K562 (cell line): ENCODE results near the gene LVRN. TPM values are rescaled to one million over a fixed set of nuclear protein-coding genes. Genes with fewer than 3 reads are reported as not detected.

Experiments
- ATAC-seq: fragments of 200-7000 bp; cut with Tn5 transposase; 3 replicates; pipeline ENCODE4 v1.9.1; 2020; ENCODE audit warnings: moderate library complexity
- BruUV-seq: library from RNA; stranded (reverse); fragments of 400-500 nt; replicated peaks from 2 replicates; lab custom pipeline; 2021; lab: Mats Ljungman, UMichigan
- CTCF ChIA-PET: fragments of 300-600 bp; formaldehyde crosslinking; extraction: SDS; loops from one replicate; lab custom pipeline; 2021; ENCODE audit warnings: low intra/inter-chr PET ratio; lab: Yijun Ruan, JAX
- POLR2A ChIA-PET: fragments of 300-600, 350-650 bp; sonication (Branson Sonifier 250); formaldehyde crosslinking; extraction: SDS; loops from one replicate; lab custom pipeline; 2021; ENCODE audit warnings: antibody characterized with exemption, inconsistent platforms; lab: Yijun Ruan, JAX
- DNase-seq, 4 experiments: peaks; one replicate each; pipeline versions ENCODE4 v3.0.0 to v3.0.0-alpha.2; 2011 to 2018; ENCODE audit warnings: low spot score in 3 of 4, mixed read lengths in 3 of 4; ENCODE audit errors: extremely low read depth in 1 of 4
- FAIRE-seq: peaks from 2 replicates; lab custom pipeline; 2011; peaks lifted over from hg19 to GRCh38; lab: Jason Lieb, UNC
- H2AFZ ChIP-seq: 2 replicates; pipeline ENCODE4 v1.6.0; 2011; ENCODE audit warnings: low read depth, low read length, control low read depth, inconsistent platforms
- H3K27ac ChIP-seq: fragments of 200-600 bp; 3 replicates; pipeline ENCODE4 v1.8.0; 2011; ENCODE audit warnings: low read depth, mild to moderate bottlenecking, control low read depth, inconsistent platforms, low read length, moderate library complexity, mixed read lengths; ENCODE audit errors: extremely low read depth
- H3K27me3 ChIP-seq, 2 experiments: fragments of 300-600 bp in 1 of 2; 2 replicates in 1 of 2; 3 replicates in 1 of 2; pipeline versions ENCODE4 v1.6.0 to v1.8.0; 2011; ENCODE audit warnings: inconsistent platforms in 2 of 2, low read length in 2 of 2, mild to moderate bottlenecking in 1 of 2, mixed read lengths in 1 of 2, moderate library complexity in 1 of 2; ENCODE audit not compliant: control insufficient read depth in 2 of 2, insufficient read depth in 2 of 2
- H3K36me3 ChIP-seq: fragments of 300-600 bp; 3 replicates; pipeline ENCODE4 v1.8.0; 2011; ENCODE audit warnings: mild to moderate bottlenecking, low read length, inconsistent platforms; ENCODE audit not compliant: control insufficient read depth, insufficient read depth
- H3K4me1 ChIP-seq, 2 experiments: fragments of 200-600 bp in 1 of 2; replicated peaks in 1 of 2; 2 replicates in 1 of 2; 3 replicates in 1 of 2; pipeline versions ENCODE4 v1.5.1 to v1.8.0; 2011; ENCODE audit warnings: inconsistent platforms in 2 of 2, low read length in 2 of 2, mild to moderate bottlenecking in 1 of 2, mixed read lengths in 1 of 2, moderate library complexity in 1 of 2; ENCODE audit not compliant: control insufficient read depth in 2 of 2, insufficient read depth in 2 of 2
- H3K4me2 ChIP-seq: 2 replicates; pipeline ENCODE4 v1.6.1; 2011; ENCODE audit warnings: low read length, control low read depth, inconsistent platforms, mixed read lengths; ENCODE audit not compliant: insufficient read depth
- H3K4me3 ChIP-seq: fragments of 200-600 bp; sonication (generic), shearing (Covaris generic); 2 replicates; pipeline ENCODE4 v1.5.1; 2016; ENCODE audit warnings: control low read depth, inconsistent platforms
- H3K79me2 ChIP-seq: fragments of 200-600 bp; 3 replicates; pipeline ENCODE4 v1.8.0; 2011; ENCODE audit warnings: low read length, inconsistent platforms; ENCODE audit not compliant: control insufficient read depth, insufficient read depth
- H3K9ac ChIP-seq, 2 experiments: 2 replicates each; pipeline versions ENCODE4 v1.6.0 to v1.6.1; 2011; ENCODE audit warnings: low read depth in 2 of 2, low read length in 2 of 2, control low read depth in 1 of 2, inconsistent platforms in 1 of 2, mild to moderate bottlenecking in 1 of 2, mixed read lengths in 1 of 2; ENCODE audit not compliant: insufficient read depth in 1 of 2
- H3K9me1 ChIP-seq: one replicate; pipeline ENCODE4 v1.6.0; 2011; ENCODE audit warnings: inconsistent platforms, mild to moderate bottlenecking, low read length, moderate library complexity; ENCODE audit not compliant: control insufficient read depth, insufficient read depth
- H3K9me3 ChIP-seq: replicated peaks from 2 replicates; pipeline ENCODE4 v1.5.1; 2011; ENCODE audit warnings: low read depth, low read length, inconsistent platforms; ENCODE audit not compliant: control insufficient read depth, insufficient read depth
- H4K20me1 ChIP-seq: replicated peaks from 2 replicates; pipeline ENCODE4 v1.6.1; 2011; ENCODE audit warnings: low read length, inconsistent platforms, mixed read lengths; ENCODE audit not compliant: control insufficient read depth, insufficient read depth
- RBM14 ChIP-seq: fragments of 200-400 bp; formaldehyde crosslinking; IDR thresholded peaks from 2 replicates; pipeline ENCODE4 v1.6.1; 2018; ENCODE audit warnings: low read depth, mild to moderate bottlenecking, low read length, moderate library complexity, borderline replicate concordance; ENCODE audit not compliant: insufficient read depth
- ZNF316 ChIP-seq: fragments of 450-650 bp; IDR thresholded peaks from 2 replicates; pipeline ENCODE4 v1.6.1; 2016
- in situ Hi-C: fragments of 300-500 bp; cut with MboI; formaldehyde crosslinking; loops from 4 replicates; pipeline ENCODE4 v1.15.0; 2018; ENCODE audit warnings: inconsistent platforms, mixed read lengths
- intact Hi-C: fragments of 100-400 bp; cut with micrococcal nuclease; formaldehyde crosslinking; loops from 2 replicates; pipeline ENCODE4 v1.14.2; 2022
- polyA plus RNA-seq, 8 experiments: library from polyadenylated mRNA; depleted of rRNA in 4 of 8; stranded (reverse) in 5 of 8; unstranded in 3 of 8; fragments of >200 nt; fragmentation: Nextera tagmentation in 2 of 8; fragmentation: Illumina TruSeq in 1 of 8; extraction: Ambion mirVana in 2 of 8; extraction: Trizol in 1 of 8; gene quantifications; 2 replicates each; pipeline versions ENCODE4 v1.2.1 to v1.2.3, GENCODE V29; 2011 to 2014; ENCODE audit warnings: inconsistent platforms in 1 of 8, missing spikeins in 1 of 8
- total RNA-seq, 7 experiments: library from RNA; depleted of rRNA in 6 of 7; stranded (reverse); fragments of >200 nt in 6 of 7; fragmentation: Illumina TruSeq in 2 of 7; extraction: Trizol in 2 of 7; gene quantifications; 2 replicates each; pipeline versions ENCODE4 v1.2.1 to v1.2.3, GENCODE V29; 2011 to 2021; ENCODE audit warnings: low replicate concordance in 1 of 7
- TF ChIP-seq, protein P1 (sequence below), 3 experiments: fragments of 200-800 bp in 1 of 3; fragments of 250-450 bp in 1 of 3; fragments of 450-650 bp in 1 of 3; sonication (Bioruptor Pico) in 1 of 3; sonication (Bioruptor generic) in 1 of 3; formaldehyde crosslinking in 1 of 3; IDR thresholded peaks; 2 replicates each; pipeline versions ENCODE4 v1.6.1 to v1.8.0; 2016 to 2022; ENCODE audit warnings: mild to moderate bottlenecking in 2 of 3, missing genetic modification characterization in 2 of 3, missing compliant biosample characterization in 1 of 3, moderate library complexity in 1 of 3

The LVRN gene
- total and polyA plus RNA-seq, 9 of the 15 experiments (the other 6 are each of a cell fraction or from before 2014, with no cell fraction given) = 2.6 to 5.3 (median 4.1) TPM

DNA sequence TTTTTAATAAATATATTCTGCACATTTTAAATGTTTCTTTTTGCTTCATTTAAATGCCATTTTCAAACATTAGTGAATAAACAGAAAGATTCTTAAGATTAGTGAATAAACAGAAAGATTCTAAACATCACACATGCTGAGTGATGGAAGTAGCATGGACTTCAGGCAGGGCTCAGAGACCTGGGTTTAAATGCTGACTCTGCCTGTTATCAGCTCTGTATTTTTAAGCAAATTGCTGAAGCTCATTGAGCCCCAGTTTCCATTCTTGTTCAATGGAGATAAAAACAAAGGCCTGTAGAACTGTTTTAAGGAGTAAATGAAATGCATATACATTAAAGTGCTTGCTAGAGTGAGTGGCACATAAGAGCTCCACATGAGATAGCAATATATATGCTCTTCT lies 8.1 kb upstream of the LVRN start:
- H3K4me1 ChIP-seq = no peaks in the 10 kb centered on the region
- H3K9me3 ChIP-seq = no peaks in the 10 kb centered on the region
- H3K27me3 ChIP-seq = no peaks in the 10 kb centered on the region; a peak in 1 of 5 replicates
- no peaks in the 10 kb centered on the region for H3K36me3 ChIP-seq
- no peak overlapping the region for H3K9ac ChIP-seq
- intact Hi-C loops (no loop called here), in situ Hi-C loops (no loop called here)
- ChIA-PET POLR2A (no interaction called here), CTCF (no interaction called here)
- BruUV-seq = no TSS peak
- H2AFZ ChIP-seq = no peak overlapping the region
- H3K4me2 ChIP-seq = no peak overlapping the region
- ATAC-seq = no peak
- TF ChIP-seq RBM14 (no peak), ZNF316 (0 out of 2 replicates have a peak, but pooled peaks have one; percentile 29)
- TF ChIP-seq, protein P1, sequence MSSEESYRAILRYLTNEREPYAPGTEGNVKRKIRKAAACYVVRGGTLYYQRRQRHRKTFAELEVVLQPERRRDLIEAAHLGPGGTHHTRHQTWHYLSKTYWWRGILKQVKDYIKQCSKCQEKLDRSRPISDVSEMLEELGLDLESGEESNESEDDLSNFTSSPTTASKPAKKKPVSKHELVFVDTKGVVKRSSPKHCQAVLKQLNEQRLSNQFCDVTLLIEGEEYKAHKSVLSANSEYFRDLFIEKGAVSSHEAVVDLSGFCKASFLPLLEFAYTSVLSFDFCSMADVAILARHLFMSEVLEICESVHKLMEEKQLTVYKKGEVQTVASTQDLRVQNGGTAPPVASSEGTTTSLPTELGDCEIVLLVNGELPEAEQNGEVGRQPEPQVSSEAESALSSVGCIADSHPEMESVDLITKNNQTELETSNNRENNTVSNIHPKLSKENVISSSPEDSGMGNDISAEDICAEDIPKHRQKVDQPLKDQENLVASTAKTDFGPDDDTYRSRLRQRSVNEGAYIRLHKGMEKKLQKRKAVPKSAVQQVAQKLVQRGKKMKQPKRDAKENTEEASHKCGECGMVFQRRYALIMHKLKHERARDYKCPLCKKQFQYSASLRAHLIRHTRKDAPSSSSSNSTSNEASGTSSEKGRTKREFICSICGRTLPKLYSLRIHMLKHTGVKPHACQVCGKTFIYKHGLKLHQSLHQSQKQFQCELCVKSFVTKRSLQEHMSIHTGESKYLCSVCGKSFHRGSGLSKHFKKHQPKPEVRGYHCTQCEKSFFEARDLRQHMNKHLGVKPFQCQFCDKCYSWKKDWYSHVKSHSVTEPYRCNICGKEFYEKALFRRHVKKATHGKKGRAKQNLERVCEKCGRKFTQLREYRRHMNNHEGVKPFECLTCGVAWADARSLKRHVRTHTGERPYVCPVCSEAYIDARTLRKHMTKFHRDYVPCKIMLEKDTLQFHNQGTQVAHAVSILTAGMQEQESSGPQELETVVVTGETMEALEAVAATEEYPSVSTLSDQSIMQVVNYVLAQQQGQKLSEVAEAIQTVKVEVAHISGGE (CRISPR knock-in tag; IDR thresholded peaks at IDR 0.05) = no peak
- H3K4me3 ChIP-seq = no peak overlapping the region
- no peaks in the 10 kb centered on the region for H4K20me1 ChIP-seq
- no peak overlapping the region for H3K27ac ChIP-seq
- DNase-seq = no peak
- no peaks in the 10 kb centered on the region for H3K79me2 ChIP-seq
- H3K9me1 ChIP-seq = no peaks in the 10 kb centered on the region
- FAIRE-seq = no peak
